ENCODE data around the gene FAM185A. TPM values are rescaled to one million over a fixed set of nuclear protein-coding genes. Genes with fewer than 3 reads are reported as not detected.

The FAM185A gene
- polyA plus RNA-seq, 1 of the 3 experiments (the other 2 are of a cell fraction) = 12.8 TPM

GRCh38 chr7:102821994-102822747 lies 73.4 kb downstream of the FAM185A start:
- Histone ChIP-seq H3K27me3 (ENCODE audit: insufficient read depth) (no peaks in the 10 kb centered on the region), H3K27ac (ENCODE audit: low read depth in 2 of 2, low read length in 1 of 2) (no peak overlapping the region), H3K36me3 (replicated peaks in 1 of 2; ENCODE audit: control insufficient read depth in 1 of 2, insufficient read depth in 2 of 2, low read length in 1 of 2) (peaks cover 4 to 11% of the 10 kb centered on the region in 2 experiments), H3K4me1 (ENCODE audit: control insufficient read depth in 1 of 2, insufficient read depth in 2 of 2, low read depth in 1 of 2, low read length in 1 of 2) (no peaks in the 10 kb centered on the region), H3K4me2 (no peak overlapping the region), H3K9ac (no peak overlapping the region), H2AFZ (ENCODE audit: low read depth) (no peak overlapping the region), H3K9me3 (no peaks in the 10 kb centered on the region), H3K79me2 (ENCODE audit: insufficient read depth) (no peaks in the 10 kb centered on the region), H4K20me1 (ENCODE audit: insufficient read depth) (no peaks in the 10 kb centered on the region), H3F3A (replicated peaks; ENCODE audit: insufficient read depth) (no peaks in the 10 kb centered on the region), H3K4me3 (ENCODE audit: low read depth in 2 of 2, low read length in 1 of 2) (no peak overlapping the region), H3K9me2 (no peaks in the 10 kb centered on the region)
- ChIA-PET POLR2A (no interaction called here), CTCF (interaction anchor here (1.0 kb wide), 1 partner anchor 240 kb away, joined by 3 read pairs; no protein-coding TSS in a partner anchor)
- TF ChIP-seq NFIC (IDR thresholded peaks at IDR 0.05; ENCODE audit: borderline replicate concordance) = no peak
- TF ChIP-seq, protein P1, sequence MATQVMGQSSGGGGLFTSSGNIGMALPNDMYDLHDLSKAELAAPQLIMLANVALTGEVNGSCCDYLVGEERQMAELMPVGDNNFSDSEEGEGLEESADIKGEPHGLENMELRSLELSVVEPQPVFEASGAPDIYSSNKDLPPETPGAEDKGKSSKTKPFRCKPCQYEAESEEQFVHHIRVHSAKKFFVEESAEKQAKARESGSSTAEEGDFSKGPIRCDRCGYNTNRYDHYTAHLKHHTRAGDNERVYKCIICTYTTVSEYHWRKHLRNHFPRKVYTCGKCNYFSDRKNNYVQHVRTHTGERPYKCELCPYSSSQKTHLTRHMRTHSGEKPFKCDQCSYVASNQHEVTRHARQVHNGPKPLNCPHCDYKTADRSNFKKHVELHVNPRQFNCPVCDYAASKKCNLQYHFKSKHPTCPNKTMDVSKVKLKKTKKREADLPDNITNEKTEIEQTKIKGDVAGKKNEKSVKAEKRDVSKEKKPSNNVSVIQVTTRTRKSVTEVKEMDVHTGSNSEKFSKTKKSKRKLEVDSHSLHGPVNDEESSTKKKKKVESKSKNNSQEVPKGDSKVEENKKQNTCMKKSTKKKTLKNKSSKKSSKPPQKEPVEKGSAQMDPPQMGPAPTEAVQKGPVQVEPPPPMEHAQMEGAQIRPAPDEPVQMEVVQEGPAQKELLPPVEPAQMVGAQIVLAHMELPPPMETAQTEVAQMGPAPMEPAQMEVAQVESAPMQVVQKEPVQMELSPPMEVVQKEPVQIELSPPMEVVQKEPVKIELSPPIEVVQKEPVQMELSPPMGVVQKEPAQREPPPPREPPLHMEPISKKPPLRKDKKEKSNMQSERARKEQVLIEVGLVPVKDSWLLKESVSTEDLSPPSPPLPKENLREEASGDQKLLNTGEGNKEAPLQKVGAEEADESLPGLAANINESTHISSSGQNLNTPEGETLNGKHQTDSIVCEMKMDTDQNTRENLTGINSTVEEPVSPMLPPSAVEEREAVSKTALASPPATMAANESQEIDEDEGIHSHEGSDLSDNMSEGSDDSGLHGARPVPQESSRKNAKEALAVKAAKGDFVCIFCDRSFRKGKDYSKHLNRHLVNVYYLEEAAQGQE (IDR thresholded peaks at IDR 0.05; ENCODE audit: low read depth, low read length) = no peak
- TF ChIP-seq CHD2 (IDR thresholded peaks at IDR 0.05; ENCODE audit: low read length, partially characterized antibody) = no peak
- TF ChIP-seq FOSL2 (IDR thresholded peaks at IDR 0.05; ENCODE audit: borderline replicate concordance, low read depth) = no peak
- no peak for TF ChIP-seq EZH2phosphoT487 (IDR thresholded peaks at IDR 0.05; ENCODE audit: borderline replicate concordance, low read depth)
- no peak for TF ChIP-seq EP300 (IDR thresholded peaks at IDR 0.05; ENCODE audit: borderline replicate concordance in 1 of 2, low read depth in 1 of 2, low read length in 1 of 2)
- TF ChIP-seq YY1 (IDR thresholded peaks at IDR 0.05; ENCODE audit: low read depth) = no peak
- no peak for TF ChIP-seq TEAD4 (IDR thresholded peaks at IDR 0.05; ENCODE audit: borderline replicate concordance, insufficient read depth)
- TF ChIP-seq FOXJ3 (CRISPR knock-in tag; IDR thresholded peaks at IDR 0.05) = no peak
- no peak for TF ChIP-seq RFX5 (IDR thresholded peaks at IDR 0.05; ENCODE audit: low read length)
- DNase-seq = no peak
- 100% methylated on average over 2 of the region's 2 CpGs for WGBS (ENCODE audit: low lambda C conversion rate)

- H3K27me3 ChIP-seq (ENCODE audit: insufficient read depth) = no peaks in the 10 kb centered on the region
- no peak overlapping the region for H3K4me3 ChIP-seq (ENCODE audit: low read depth in 2 of 2, low read length in 1 of 2)
- H3K4me2 ChIP-seq = no peak overlapping the region
- POLR2A ChIA-PET = no interaction called here
- H3K9me2 ChIP-seq = no peaks in the 10 kb centered on the region
- CTCF ChIA-PET = no interaction called here
- H3F3A ChIP-seq (replicated peaks; ENCODE audit: insufficient read depth) = no peaks in the 10 kb centered on the region
- H3K27ac ChIP-seq (ENCODE audit: low read depth in 2 of 2, low read length in 1 of 2) = peak overlapping the region in 1 of 2 experiments; percentile 11; a peak in 1 of 4 replicates
- 93% methylated on average over 6 of the region's 6 CpGs for WGBS (ENCODE audit: low lambda C conversion rate)
- H3K9me3 ChIP-seq = no peaks in the 10 kb centered on the region
- no peak overlapping the region for H2AFZ ChIP-seq (ENCODE audit: low read depth)
- H4K20me1 ChIP-seq (ENCODE audit: insufficient read depth) = no peaks in the 10 kb centered on the region
- H3K4me1 ChIP-seq (ENCODE audit: control insufficient read depth in 1 of 2, insufficient read depth in 2 of 2, low read depth in 1 of 2, low read length in 1 of 2) = peaks cover 0 to under 1% of the 10 kb centered on the region in 2 experiments; a peak in 1 of 4 replicates
- peaks cover 7 to 11% of the 10 kb centered on the region in 2 experiments for H3K36me3 ChIP-seq (replicated peaks in 1 of 2; ENCODE audit: control insufficient read depth in 1 of 2, insufficient read depth in 2 of 2, low read length in 1 of 2)
- no peaks in the 10 kb centered on the region for H3K79me2 ChIP-seq (ENCODE audit: insufficient read depth)
- DNase-seq = no peak
- no peak overlapping the region for H3K9ac ChIP-seq
- TF ChIP-seq, protein P2, sequence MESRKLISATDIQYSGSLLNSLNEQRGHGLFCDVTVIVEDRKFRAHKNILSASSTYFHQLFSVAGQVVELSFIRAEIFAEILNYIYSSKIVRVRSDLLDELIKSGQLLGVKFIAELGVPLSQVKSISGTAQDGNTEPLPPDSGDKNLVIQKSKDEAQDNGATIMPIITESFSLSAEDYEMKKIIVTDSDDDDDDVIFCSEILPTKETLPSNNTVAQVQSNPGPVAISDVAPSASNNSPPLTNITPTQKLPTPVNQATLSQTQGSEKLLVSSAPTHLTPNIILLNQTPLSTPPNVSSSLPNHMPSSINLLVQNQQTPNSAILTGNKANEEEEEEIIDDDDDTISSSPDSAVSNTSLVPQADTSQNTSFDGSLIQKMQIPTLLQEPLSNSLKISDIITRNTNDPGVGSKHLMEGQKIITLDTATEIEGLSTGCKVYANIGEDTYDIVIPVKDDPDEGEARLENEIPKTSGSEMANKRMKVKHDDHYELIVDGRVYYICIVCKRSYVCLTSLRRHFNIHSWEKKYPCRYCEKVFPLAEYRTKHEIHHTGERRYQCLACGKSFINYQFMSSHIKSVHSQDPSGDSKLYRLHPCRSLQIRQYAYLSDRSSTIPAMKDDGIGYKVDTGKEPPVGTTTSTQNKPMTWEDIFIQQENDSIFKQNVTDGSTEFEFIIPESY (IDR thresholded peaks at IDR 0.05; ENCODE audit: borderline replicate concordance, low read depth) = no peak
- TF ChIP-seq, protein P1 (IDR thresholded peaks at IDR 0.05; ENCODE audit: low read depth, low read length) = no peak
- TF ChIP-seq ELF1 (IDR thresholded peaks at IDR 0.05) (no peak), CTCF (IDR thresholded peaks at IDR 0.05) (no peak)
Observed at GRCh38 chr7:102823390-102824119, 74.8 kb downstream of the FAM185A start.

Measured in SK-N-SH (cell line).